Astrocyte of the spinal cord (primary cell): Measurements from ENCODE around the gene TOP2A.

Experiments used
- DNase-seq: peaks from one replicate; pipeline ENCODE4 v3.0.0; 2011; ENCODE audit warnings: low read depth, low spot score
- H3K4me3 ChIP-seq: 2 replicates; pipeline ENCODE4 v1.5.1; 2011; ENCODE audit warnings: low read depth, mild to moderate bottlenecking, low read length, moderate library complexity
- CTCF ChIP-seq: IDR thresholded peaks from 2 replicates; pipeline ENCODE4 v1.5.1; 2012; ENCODE audit warnings: low read depth, mild to moderate bottlenecking, low read length, inconsistent platforms
- in situ Hi-C: cut with HindIII; loops from 2 replicates; pipeline ENCODE4 v1.10.0; 2017; ENCODE audit warnings: low sequenced_read_pairs

TOP2A gene

GRCh38 chr17:40361063-40361924 is 56.4 kb downstream of the TOP2A start:
- H3K4me3 ChIP-seq, result no peak overlapping the region
- in situ Hi-C loops, result loop anchor here (10.0 kb wide), 1 partner anchor 56 kb away; the partner anchor contains the start of gene RARA
- no peak for DNase-seq
- no peak for TF ChIP-seq CTCF

GRCh38 chr17:40360091-40360490 is 57.6 kb downstream of the TOP2A start:
- no peak for DNase-seq
- no peak overlapping the region for H3K4me3 ChIP-seq
- in situ Hi-C loops, result loop anchor here (10.0 kb wide), 1 partner anchor 55 kb away; the partner anchor contains the start of gene RARA
- no peak for TF ChIP-seq CTCF

DNA sequence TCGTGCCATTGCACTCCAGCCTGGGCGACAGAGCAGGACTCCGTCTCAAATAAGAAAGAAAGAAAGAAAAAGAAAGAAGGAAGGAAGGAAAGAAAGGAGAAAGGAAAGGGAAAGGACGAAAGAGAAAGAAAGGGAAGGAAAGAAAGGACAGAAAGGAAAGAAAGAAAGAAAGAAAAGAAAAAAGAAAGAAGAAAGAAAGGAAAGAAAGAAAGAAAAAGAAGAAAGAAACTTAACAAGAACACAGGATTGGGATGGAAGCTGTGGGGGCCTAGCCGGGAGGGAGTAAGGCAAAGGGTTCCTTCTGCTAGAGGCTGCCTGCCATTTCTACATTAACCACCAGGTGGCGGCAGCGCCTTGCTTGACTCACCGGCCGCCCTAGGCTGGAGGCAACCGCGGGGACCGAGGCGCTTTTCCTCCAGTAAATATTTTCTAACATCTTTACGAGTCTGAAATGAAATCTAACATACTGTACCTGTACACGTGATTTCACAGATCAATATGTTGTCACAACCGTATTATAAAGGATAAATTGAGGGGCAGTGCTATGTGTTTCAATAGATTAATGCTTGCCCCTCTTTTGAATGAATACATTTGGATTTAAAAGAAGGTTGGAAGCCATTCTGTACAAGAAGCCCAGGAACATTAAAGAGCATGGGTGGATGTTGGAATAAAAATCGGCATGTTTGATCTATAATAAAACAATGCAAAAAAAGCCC is 59.2 kb downstream of the TOP2A start:
- DNase-seq, result peak; percentile 84
- in situ Hi-C loops, result no loop called here
- H3K4me3 ChIP-seq, result no peak overlapping the region
- TF ChIP-seq CTCF, result peak; percentile 92

DNA sequence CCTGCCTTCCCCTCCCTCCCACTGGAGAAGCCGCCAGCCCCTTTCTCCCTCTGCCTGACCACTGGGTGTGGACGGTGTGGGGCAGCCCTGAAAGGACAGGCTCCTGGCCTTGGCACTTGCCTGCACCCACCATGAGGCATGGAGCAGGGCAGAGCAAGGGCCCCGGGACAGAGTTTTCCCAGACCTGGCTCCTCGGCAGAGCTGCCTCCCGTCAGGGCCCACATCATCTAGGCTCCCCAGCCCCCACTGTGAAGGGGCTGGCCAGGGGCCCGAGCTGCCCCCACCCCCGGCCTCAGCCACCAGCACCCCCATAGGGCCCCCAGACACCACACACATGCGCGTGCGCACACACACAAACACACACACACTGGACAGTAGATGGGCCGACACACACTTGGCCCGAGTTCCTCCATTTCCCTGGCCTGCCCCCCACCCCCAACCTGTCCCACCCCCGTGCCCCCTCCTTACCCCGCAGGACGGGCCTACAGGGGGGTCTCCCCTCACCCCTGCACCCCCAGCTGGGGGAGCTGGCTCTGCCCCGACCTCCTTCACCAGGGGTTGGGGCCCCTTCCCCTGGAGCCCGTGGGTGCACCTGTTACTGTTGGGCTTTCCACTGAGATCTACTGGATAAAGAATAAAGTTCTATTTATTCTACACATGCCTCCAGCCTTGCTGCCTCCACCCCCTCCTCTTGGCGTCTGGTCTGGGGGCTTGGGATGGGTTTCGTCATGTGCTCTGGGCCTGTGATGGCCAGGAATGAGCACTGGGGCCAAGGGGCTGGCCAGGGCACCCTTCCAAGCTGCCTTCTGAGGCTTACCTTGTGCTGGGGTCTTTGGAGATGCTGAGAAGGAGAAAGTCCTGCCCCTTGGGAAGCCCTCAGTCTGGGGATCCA is 60.5 kb downstream of the TOP2A start:
- in situ Hi-C loops, result no loop called here
- no peak for DNase-seq
- TF ChIP-seq CTCF, result no peak
- no peak overlapping the region for H3K4me3 ChIP-seq

- no peak for TF ChIP-seq CTCF
- no peak for DNase-seq
- in situ Hi-C loops, result no loop called here
- no peak overlapping the region for H3K4me3 ChIP-seq
Observed at GRCh38 chr17:40355804-40356758, 61.6 kb downstream of the TOP2A start.
